DMS 273 (cell line): ENCODE measurements around the gene FAM13A.
"Not testable (repeated sequence)": the region's sequence is repeated elsewhere in the genome, so short reads cannot be mapped to it uniquely, and the experiment has no call there.

Experiments used
- DNase-seq: peaks from one replicate; lab custom pipeline; 2025; ENCODE audit not compliant: unreplicated experiment; lab: John Stamatoyannopoulos, UW

The FAM13A gene

DNA sequence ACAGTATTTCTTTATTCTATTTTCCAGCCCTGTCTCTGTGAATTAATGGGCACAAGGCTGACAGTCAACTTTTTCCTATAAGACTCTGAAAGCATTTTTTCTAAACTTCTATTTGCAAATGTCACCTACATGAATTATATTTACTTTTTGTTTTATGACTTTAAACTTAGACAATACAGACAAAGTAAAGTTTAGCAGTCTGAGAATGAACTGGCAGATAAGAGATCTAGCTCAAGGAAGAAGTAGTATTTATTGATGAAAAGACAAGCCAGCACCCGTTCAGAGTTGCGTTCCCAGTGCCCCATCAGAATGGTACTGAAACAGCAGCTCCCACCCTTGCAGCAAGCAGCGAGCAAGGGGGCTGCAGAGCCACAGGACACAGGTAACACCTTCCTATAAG is 148.5 kb downstream of the FAM13A start:
- no peak for DNase-seq

DNA sequence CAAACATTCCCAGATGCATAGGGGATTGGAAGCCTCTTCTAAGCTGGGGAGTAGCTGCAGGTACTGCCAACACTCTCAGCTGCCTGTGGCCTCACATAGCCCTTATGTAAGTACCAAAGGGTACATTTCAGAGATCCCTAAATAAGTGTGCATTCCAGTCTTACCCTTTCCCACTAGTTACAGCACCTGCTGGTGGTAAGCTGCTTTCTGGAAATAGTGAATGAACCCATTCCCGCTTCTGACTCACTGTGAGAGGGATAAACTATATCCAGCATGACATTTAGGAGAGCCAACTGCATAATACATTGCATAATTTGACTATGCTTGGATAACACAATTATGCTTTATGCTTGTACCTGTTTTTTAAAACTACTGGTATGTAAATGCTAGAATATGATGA is 149.0 kb downstream of the FAM13A start:
- DNase-seq = no peak

DNA sequence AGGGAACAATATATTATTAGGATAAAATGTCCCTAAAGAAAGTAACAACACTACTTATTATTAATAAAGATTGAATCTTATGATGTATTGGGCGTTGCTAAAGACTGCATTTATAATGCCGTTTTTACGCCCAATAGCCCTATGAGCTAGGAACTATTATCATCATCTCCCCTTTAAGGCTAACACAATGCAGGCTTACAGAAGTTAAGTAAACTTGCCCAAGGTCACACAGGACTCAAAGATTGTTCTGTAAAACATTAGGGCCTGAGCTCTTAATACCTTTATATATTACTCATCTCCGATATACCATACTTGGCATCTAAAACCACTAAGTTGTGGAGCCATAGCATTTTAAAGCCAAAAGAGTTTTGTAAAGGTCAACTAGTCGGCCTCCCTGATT is 149.5 kb downstream of the FAM13A start:
- no peak for DNase-seq

DNA sequence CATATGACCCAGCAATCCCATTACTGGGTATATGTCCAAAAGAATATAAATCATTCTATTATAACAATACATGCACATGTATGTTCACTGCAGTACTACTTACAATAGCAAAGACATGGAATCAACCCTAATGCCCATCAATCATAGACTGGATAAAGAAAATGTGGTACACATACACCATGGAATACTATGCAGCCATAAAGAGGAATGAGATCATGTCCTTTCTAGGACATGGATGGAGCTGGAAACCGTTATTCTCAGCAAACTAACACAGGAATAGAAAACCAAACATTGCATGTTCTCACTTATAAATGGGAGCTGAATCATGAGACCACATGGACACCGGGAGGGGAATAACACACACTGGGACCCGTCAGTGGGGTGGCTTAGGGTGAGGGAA is 152.7 kb downstream of the FAM13A start:
- not testable (repeated sequence) for DNase-seq

DNA sequence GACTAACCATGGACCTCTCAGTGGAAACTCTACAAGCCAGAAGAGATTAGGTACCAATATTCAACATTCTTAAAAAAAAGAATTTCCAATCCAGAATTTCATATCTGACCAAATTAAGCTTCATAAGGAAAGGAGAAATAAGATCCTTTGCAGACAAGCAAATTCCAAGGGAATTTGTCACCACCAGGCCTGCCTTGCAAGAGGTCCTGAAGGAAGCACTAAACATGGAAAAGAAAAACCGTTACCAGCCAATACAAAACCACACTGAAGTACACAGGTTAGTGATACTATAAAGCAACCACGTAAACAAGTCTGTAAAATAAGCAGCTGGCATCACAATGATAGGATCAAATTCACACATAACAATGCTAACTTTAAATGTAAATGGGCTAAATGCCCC is 156.6 kb downstream of the FAM13A start:
- no peak for DNase-seq

DNA sequence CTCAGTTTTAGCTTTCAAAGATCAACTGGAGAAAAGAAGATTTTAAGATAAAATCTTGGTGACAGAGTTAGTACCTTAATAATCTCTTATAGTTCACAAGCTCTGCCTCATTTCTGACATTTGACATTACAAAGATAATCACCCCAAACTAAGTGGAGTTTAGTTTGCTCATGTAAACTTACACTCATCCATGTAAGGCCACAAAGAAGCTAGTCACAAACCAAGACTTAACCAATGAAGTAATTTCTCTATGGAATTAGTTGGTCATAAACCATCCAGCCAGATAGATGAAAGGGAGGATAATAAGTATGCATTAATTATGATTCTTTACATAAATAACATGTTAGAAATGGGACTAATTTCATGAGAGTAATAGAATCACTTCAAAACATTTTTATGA is 159.2 kb downstream of the FAM13A start:
- no peak for DNase-seq

DNA sequence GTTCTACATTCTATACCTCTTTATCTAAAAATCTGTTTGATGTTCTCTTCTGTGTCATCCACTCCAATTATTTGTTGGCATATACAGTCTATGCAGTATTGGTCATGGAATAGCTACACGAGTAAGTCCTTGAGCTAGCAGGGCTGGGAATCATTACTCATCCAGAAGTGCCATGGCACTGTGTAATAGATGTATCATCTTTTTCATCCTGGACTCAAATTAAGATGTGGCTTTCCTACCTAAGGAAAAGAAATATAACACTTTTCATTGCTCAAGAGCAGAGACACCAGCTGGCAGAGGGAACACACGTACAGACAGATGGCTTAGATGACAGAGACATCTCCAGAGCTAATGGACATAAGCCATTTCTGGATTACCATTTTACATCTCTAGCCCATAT is 159.8 kb downstream of the FAM13A start:
- DNase-seq = peak; percentile 19

DNA sequence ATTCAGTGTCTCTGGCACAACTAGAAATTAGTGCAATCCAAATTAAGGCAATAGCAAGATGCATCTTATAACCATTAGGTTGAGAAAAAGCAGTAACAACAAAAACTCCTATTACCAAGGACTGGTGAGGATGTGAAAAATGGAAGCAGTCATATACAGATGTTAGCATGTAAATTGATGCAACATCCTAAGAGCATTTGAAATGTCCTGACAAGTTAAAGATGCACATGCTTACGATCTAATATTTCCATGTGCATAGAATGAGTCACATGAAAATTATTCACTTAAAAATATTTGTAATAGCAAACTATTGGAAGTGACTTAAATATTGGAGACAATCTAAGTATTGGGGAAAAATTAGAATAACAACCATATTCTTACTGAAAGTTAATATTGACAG is 163.0 kb downstream of the FAM13A start:
- DNase-seq = no peak

DNA sequence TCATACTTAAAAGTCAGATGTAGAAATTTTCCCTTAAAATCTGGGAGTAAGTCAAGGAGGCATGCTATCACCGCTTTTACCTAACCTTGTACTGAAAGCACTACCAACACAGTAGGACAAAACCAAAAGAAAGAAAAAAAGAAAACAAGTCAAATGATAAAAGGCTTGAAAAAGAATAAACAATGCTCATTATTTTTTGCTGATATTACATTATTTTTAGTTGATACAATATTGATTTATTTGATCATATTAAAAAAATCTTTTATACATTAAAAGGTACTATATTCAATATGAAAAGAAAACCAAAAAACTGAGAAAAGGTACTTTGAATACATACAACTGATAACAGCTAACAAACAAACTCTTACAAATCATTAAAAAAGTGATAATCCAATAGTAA is 164.3 kb downstream of the FAM13A start:
- no peak for DNase-seq

DNA sequence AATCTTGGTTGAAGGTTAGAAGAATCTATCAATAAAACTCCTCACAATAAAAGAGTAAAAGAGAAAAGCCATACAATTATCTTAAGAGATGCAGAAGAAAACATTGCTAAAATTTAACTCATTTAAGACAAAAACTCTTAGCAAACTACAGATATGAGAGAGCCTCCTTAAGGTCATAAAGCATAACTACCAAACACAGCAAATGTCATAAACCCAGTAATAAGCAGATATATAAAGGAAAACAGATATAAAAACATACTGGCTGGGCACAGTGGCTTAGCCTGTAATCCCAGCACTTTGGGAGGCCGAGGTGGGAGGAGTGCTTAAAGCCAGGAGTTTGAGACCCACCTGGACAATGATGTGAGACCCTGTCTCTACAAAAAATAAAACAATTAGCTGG is 165.3 kb downstream of the FAM13A start:
- DNase-seq = no peak

DNA sequence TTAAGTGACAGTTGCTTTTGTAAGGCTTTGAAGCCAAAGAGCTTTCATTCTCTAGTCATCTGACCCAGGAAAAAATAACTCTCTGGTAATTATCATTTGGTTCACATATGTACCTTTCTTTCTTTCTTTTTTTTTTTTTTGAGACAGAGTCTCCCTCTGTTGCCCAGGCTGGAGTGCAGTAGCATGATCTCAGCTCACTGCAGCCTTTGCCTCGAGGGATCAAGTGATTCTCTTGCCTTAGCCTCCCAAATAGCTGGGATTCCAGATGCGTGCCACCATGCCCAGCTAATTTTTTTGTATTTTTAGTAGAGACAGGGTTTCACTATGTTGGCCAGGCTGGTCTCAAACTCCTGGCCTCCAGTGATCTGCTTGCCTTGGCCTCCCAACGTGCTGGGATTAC is 169.6 kb downstream of the FAM13A start:
- not testable (repeated sequence) for DNase-seq

DNA sequence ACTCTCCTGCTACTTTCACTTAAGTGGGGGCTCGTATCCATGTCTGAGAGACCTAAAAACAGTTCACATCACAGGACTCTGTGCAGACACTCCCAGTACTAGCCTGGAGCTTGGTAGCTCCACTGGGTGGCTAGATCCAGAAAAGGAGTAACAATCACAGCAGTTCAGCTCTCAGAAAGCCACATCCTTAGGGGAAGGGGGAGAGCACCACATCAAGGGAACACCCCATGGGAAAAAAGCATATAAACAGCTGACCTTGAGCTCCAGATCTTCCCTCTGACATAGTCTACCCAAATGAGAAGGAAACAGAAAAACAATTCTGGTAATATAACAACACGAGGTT is 175.8 kb downstream of the FAM13A start:
- no peak for DNase-seq

DNA sequence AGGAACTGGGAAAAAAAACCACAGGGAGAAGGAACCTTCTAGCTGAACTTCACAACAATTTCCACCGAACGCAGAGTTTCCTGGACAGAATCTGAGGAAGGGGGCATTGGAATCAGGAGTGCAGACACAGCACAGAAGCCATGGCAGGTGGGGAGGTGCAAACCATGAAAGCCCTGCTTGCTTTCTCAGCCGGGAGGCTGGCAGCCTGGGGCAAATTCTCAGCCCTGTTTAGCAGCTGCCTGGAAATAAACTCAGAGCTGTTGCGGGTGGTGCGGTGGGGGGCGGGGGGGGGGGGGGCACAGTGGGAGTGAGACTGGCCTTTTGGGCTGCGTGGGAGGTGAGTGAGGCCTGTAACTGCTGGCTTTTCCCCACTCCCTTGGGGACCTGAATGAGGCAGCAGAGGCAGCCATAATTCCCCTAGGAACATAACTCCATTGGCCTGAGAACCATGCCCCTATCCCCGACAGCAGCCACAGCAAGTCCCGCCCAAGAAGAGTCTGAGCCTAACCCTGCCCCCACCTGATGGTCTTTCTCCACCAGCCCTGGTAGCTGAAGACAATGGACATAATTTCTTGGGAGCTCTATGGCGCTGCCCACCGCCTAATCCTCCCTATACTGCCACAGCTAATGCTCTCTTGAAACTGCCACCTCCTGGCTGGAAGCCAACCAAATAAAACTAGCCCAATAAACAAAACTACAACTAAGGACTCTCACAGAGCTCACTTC is 176.3 kb downstream of the FAM13A start:
- DNase-seq = peak; percentile 53

DNA sequence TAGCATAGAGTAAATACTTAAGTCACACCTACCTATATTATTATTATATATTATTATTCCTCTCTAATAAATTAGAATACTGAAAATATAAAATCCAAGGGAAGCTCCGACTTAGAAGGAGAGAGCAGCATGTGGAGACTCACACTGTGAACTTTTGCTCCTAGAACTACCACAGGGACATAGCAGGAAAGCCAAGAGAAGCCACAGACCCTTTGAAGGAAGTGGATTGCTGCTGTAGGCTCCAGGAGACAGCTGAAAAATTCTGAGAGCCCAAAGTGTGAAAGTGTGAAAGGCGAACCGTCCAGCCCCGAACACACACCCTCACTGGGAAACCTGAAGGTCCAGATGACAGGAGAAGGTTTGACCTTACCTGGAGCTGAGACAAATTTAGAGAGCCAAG is 177.0 kb downstream of the FAM13A start:
- no peak for DNase-seq

DNA sequence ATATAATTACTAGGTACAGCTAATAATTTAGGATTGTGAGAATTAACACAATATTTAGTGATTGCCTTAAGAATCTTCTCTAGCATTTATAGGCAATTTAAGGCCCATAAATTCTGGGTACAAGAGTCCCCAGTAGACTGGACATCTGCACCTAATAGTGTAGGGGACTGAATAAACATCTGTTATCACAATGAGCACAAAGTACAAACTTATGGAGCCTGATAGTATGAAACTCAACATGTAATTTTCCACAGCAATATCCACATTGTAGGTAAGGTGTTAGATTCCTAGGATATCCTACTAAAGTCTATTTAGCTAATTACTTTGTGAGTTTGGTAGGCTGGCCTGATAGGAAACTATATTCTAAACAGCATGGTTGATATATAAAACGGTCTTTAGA is 178.3 kb downstream of the FAM13A start:
- no peak for DNase-seq

DNA sequence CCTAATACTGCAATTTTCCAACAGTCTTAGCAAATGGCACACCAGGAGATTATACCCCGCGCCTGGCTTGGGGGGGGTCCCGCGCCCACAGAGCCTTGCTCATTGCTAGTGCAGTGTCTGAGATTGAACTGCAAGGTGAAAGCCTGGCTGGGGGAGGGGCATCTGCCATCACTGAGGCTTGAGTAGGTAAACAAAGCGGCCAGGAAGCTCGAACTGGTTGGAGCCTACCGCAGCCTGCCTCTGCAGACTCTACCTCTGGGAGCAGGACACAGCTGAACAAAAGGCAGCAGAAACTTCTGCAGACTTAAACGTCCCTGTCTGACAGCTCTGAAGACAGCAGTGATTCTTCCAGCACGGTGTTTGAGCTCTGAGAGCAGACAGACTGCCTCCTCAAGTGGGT is 186.6 kb downstream of the FAM13A start:
- no peak for DNase-seq

DNA sequence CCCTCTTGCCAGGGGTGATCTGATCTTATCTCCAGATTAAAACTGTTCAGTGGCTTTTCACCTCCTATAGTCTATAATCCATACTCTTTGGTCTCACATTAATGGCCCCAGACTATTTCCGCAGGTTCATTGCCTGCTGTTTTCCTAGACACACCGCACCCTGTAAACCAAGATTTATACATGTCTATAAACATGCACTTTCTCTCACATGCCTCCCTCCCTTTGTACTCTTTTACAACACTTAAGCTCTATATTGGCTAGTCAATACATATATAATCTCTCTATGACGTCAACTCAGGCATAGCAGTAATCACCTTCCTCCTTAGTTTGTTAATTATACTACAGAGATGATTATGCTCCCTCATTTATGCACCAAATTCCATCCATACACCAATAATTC is 188.5 kb downstream of the FAM13A start:
- DNase-seq = no peak

DNA sequence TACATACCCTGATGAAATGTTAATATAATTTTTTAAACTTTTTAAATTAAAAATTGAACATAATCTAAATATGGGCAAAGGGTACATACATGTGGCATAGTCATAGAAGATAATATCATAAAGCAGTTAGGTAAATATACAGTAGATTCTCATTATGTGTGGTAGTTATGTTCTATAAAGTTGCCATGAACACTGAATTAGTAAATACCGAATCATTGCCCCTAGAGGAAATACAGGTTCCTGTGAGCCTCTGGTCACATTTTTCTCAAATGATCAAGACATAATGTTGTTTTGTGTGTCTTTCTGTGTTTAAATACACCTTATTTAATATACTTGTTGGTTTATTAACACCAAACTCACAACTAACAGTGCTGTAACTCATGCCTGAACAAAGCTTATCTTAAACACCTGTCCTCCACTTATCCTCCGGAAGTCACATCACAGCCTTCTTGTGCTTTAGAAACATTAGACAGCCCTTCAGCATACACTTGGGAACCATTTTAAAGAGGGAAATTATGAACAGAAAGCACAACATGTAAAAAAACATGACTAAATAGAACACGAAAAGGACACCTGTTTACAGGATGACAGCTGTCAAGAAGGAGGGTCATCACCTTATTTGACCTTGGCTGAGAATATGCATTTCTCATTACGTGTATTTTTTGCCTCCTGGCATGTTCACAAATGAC is 190.0 kb downstream of the FAM13A start:
- DNase-seq = peak; percentile 30

DNA sequence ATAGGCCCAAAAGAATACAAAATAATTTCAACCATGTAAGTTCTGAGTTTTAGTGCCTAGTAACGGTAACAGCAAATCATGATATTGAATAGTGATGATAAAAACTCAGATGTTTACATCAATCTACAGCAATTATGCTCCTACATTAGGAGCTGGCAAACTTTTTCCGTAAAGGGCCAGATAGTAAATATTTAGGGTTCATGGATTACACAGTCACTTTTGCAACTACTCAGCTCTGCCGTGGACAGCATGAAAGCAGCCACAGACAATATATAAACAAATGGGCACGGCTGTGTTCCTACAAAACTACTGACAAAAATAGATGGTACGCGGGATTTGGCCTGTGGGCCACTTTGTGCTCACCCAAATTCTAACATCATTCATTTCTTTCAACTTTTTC is 191.5 kb downstream of the FAM13A start:
- no peak for DNase-seq

DNA sequence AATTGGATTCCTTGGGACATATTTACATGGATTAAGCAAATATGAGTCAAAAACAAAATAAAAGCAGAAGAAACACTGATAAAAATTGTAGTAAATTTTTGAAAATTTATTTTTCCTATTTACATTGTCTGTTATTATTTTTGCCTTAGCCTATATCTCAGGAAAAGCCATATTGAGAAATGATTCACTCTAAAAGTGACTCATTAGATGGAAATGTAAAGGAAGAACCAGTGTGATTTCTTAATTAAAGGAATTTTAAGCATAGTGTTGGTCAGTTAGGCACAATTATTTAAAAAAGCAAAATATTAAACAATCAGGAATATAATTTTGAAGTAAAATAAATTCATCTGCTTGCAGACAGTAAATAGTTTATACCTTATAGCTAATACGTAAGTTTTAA is 191.9 kb downstream of the FAM13A start:
- no peak for DNase-seq

DNA sequence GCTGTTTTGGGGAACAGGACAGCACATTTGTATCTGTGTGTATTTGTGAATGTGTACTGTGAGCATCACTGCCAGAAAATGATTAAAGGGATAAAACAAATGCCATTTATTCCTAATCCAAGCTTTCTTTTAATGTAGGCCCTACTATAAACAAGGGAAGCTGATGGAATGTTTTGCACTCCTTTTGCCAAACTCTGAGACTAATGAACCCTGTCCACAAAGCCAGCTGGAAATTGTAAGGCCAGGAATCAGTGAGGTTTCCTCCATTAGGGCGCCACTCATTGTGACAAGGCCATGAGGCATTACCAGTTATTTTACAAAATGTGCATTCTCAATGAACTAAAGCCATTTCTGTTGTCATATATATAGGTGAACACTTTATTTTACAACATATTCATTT is 196.4 kb downstream of the FAM13A start:
- DNase-seq = no peak

DNA sequence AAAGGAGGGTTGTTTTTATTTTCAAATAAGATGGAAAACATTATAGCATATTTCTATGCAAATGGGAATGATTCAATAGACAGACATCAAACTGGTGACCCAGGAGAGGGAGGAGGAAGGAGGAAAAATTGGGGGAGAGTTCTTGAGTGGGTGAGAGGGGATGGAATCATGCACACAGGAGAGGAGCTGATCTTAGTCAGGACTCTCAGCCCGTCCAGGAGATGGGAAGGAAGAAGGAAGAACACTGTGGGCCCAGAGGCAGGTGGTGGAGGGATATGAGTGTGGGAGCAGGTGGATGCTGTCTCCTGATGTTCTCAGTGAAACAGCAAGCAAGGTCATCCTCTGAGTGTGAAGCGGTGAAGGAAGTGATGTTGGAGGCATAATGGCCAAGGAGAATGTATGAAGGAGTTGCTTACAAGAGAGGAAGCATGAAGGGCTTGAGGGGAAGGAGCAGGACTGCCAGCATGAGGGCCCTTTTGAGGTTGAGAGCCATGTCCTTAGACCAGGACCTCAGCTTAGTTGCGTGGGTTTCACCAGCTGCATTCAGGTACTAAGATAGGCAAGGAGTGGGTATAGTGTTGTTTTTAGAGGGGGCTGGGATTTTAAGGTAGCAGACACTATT is 197.7 kb downstream of the FAM13A start:
- no peak for DNase-seq

DNA sequence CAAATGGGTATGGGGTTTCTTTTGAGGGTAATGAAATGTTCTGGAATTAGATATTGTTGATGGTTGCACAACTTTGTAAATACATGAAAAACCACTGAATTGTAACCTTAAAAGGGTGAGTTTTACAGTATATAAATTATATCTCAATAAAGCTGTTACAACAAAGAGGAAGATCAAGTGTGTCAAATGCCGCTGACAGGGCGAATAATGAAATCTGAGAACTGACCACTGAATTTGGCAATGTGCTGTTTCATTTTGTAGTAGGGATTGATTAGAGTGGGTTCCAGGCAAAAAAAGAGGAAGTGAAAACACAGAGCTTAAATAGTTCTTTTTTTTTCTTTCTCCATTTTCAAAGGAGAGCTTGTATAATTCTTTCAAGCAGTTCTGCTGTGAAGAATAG is 198.2 kb downstream of the FAM13A start:
- no peak for DNase-seq
